HT1080 (cell line): ENCODE measurements around the gene FAM241B. TPM values are rescaled to one million over a fixed set of nuclear protein-coding genes. Genes with fewer than 3 reads are reported as not detected.
A peak's percentile ranks its signal among the peaks of the same experiment; 100 is the strongest.

Experiments used
- DNase-seq: peaks from one replicate; pipeline ENCODE4 v3.0.0-alpha.2; 2015; ENCODE audit warnings: low read depth
- total RNA-seq: library from RNA; depleted of rRNA; stranded (reverse); fragments of >200 nt; shearing (Covaris generic); gene quantifications from 2 replicates; pipeline ENCODE4 v1.2.3, GENCODE V29; 2014

Gene FAM241B
- total RNA-seq, 1 experiment from 2014 or later: 4.6 TPM

- no peak for DNase-seq
Measured at GRCh38 chr10:69647126-69647525, 17.1 kb downstream of the FAM241B start.

- DNase-seq: no peak
Measured at GRCh38 chr10:69647819-69648218, 17.8 kb downstream of the FAM241B start.

- no peak for DNase-seq
Measured at GRCh38 chr10:69648461-69648860, 18.4 kb downstream of the FAM241B start.

GRCh38 chr10:69649786-69650550 is 19.9 kb downstream of the FAM241B start:
- no peak for DNase-seq

GRCh38 chr10:69650589-69651261 is 20.7 kb downstream of the FAM241B start:
- peak; percentile 38 for DNase-seq

- DNase-seq: no peak
Measured at GRCh38 chr10:69651362-69651761, 21.3 kb downstream of the FAM241B start.

- no peak for DNase-seq
Measured at GRCh38 chr10:69652111-69652856, 22.2 kb downstream of the FAM241B start.

- DNase-seq: no peak
Measured at GRCh38 chr10:69652857-69653199, 22.8 kb downstream of the FAM241B start.

GRCh38 chr10:69653561-69653960 is 23.5 kb downstream of the FAM241B start:
- no peak for DNase-seq

- DNase-seq: no peak
Measured at GRCh38 chr10:69655124-69655867, 25.2 kb downstream of the FAM241B start.

- no peak for DNase-seq
Measured at GRCh38 chr10:69655868-69656555, 26.0 kb downstream of the FAM241B start.

GRCh38 chr10:69656742-69657269 is 26.8 kb downstream of the FAM241B start:
- DNase-seq: no peak

GRCh38 chr10:69657430-69657829 is 27.4 kb downstream of the FAM241B start:
- DNase-seq: no peak

- DNase-seq: no peak
Measured at GRCh38 chr10:69657866-69658265, 27.8 kb downstream of the FAM241B start.

- DNase-seq: no peak
Measured at GRCh38 chr10:69659241-69660038, 29.4 kb downstream of the FAM241B start.

GRCh38 chr10:69660296-69660695 is 30.2 kb downstream of the FAM241B start:
- no peak for DNase-seq

GRCh38 chr10:69661414-69662172 is 31.5 kb downstream of the FAM241B start:
- DNase-seq: no peak

GRCh38 chr10:69662173-69662877 is 32.3 kb downstream of the FAM241B start:
- DNase-seq: no peak
